ENCODE results near the gene IP6K1. TPM values are rescaled to one million over a fixed set of nuclear protein-coding genes. Genes with fewer than 3 reads are reported as not detected.

IP6K1 gene
- total RNA-seq, 1 donor from 2014 or later: 37.5 TPM

GRCh38 chr3:49732597-49732996 is 53.7 kb downstream of the IP6K1 start:
- no peak overlapping the region for H3K4me3 ChIP-seq
- H3K27ac ChIP-seq: no peak overlapping the region
- no peaks in the 10 kb centered on the region for H3K27me3 ChIP-seq (ENCODE audit: low read depth)
- intact Hi-C loops (cut with DNase I): no loop called here
- no peak for ATAC-seq
- H3K36me3 ChIP-seq: peaks cover 98% of the 10 kb centered on the region
- no peaks in the 10 kb centered on the region for H3K4me1 ChIP-seq
- TF ChIP-seq CTCF (IDR thresholded peaks at IDR 0.05): no peak
- H3K9me3 ChIP-seq: no peaks in the 10 kb centered on the region
- DNase-seq: no peak

DNA sequence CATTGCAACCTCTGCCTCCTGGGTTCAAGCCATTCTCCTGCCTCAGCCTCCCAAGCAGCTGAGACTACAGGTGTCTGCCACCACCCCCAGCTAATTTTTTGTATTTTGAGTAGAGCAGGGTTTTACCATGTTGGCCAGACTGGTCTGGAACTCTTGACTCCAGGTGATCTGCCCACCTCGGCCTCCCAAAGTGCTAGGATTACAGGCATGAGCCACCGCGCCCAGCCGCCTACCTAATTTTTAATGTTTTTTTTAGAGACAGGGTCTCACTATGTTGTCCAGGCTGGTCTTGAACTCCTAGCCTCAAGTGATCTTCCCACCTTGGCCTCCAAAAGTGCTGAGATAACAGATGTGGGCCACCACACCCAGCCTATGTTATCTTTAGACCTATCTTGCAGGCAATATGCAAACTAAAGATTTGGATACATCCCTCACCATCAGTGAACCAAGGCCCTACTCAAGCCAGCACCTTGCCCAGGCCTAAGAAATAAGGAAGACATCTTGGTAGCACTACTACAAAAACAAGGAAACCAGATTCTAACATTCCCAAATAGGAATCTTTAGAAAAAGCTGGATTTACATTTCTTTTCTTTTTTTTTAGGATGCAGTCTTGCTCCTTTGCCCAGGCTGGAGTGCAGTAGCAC is 56.3 kb downstream of the IP6K1 start:
- H3K4me3 ChIP-seq: no peak overlapping the region
- no peak overlapping the region for H3K27ac ChIP-seq
- intact Hi-C loops (cut with DNase I): no loop called here
- no peak for ATAC-seq
- H3K36me3 ChIP-seq: peaks cover 98% of the 10 kb centered on the region
- H3K9me3 ChIP-seq: no peaks in the 10 kb centered on the region
- peaks cover 2% of the 10 kb centered on the region for H3K4me1 ChIP-seq
- TF ChIP-seq CTCF (IDR thresholded peaks at IDR 0.05): no peak
- H3K27me3 ChIP-seq (ENCODE audit: low read depth): no peaks in the 10 kb centered on the region
- DNase-seq: no peak

DNA sequence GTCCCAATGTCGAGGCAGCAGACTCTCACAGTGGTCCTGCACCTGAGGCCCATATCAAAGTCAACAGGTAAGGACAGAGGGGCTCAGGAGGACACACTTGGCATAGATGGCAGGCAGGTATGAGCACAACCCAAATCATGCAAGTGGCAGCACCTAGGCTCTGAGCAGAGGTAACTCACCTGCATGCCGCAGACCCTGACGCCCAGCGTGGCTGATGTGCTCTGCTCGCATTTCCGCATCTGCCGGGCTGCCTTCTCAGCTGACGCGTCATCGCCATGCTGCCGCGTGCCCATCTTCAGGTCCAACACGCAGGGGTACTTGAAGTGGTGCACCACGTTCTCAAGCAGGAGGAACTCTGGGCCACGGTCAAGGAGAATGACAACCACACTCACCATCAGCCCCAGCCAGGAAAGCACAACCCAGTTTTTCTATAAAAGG is 58.4 kb downstream of the IP6K1 start:
- intact Hi-C loops (cut with DNase I): no loop called here

DNA sequence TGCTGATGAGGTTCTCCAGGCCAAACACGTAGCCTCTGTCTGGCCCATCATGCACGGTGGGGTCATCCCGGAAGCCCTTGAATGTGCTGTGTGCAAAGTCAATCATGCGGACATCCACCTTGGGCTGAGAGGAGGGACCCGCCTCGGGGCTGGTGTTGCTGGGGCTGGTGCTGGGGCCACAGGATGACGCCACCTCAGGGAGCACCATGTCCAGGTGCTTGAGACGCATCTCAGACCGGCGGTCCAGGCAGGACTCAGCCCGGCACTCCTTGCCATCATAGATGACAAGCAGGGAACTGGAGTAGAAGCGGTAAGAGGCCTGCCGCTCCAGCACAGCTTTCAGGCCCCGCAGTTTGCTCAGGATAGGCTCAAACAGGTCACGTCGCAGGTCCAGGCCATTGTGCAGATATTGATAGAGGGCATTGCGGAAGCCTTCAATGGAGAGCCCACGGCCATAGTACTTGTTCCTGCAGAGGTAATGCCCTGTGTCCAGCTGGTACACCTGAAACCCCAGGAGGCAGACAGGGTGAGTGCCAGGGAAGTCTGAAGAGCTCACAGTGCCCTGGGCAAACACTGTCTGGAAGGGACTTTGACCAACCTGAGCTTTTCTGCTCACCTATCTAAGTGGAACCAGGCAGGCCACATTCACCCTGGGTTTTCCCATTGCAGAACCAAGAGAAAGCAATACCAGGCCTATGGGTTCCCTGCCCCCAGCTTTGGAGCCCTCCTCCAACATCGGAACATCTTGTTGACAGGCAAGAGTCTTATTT is 59.0 kb downstream of the IP6K1 start:
- H3K4me1 ChIP-seq: peaks cover 21% of the 10 kb centered on the region
- H3K9me3 ChIP-seq: no peaks in the 10 kb centered on the region
- peaks cover 74% of the 10 kb centered on the region for H3K36me3 ChIP-seq
- no peak for TF ChIP-seq CTCF (IDR thresholded peaks at IDR 0.05)
- H3K4me3 ChIP-seq: no peak overlapping the region
- DNase-seq (no peak), ATAC-seq (no peak)
- H3K27ac ChIP-seq: no peak overlapping the region
- no peaks in the 10 kb centered on the region for H3K27me3 ChIP-seq (ENCODE audit: low read depth)
- intact Hi-C loops (cut with DNase I): no loop called here

More for the DNA sequence above, 58.4 kb downstream of the IP6K1 start:
- Histone ChIP-seq H3K4me3 (no peak overlapping the region), H3K36me3 (peaks cover 77% of the 10 kb centered on the region), H3K27ac (no peak overlapping the region), H3K27me3 (ENCODE audit: low read depth) (no peaks in the 10 kb centered on the region), H3K9me3 (no peaks in the 10 kb centered on the region), H3K4me1 (peaks cover 15% of the 10 kb centered on the region)
- no peak for DNase-seq
- no peak for ATAC-seq
- no peak for TF ChIP-seq CTCF (IDR thresholded peaks at IDR 0.05)

DNA sequence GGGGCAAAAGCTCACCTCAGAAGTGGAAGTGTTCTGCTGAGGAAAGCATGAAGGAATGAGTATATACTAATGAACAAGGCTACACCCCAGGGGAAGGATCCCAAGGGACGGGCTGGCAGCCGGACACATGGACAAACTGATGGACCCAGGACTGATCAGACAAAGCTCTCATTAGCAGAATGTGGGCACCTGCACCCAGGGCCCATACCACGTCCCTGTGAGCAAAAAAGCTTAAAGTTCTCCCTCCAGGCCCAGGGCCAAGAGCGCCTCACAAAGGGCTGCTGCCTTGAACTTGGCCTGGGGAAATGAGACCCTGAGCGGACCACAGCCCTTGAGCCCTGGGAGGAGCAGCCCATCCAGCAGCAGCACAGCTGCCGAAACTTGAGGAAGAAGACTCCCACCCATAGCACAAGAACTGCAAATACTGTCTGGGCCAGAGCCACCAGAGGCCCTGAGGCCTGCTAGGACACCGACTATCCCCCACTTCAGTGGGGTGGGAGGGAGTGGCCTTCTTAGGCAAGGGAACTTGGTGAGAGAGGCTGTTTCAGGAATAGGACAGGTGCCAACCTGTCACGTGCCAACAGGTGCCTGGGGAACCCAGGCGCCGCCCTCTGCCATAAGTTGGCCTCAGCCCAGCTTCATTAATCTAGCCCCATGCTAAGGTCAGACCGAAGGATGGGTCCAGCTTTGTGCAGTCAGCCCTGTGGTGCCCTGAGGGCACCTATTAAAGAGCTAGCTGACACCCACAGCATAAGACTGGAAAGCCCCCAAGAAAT is 60.2 kb downstream of the IP6K1 start:
- intact Hi-C loops (cut with DNase I): no loop called here
- Histone ChIP-seq H3K27ac (no peak overlapping the region), H3K4me3 (no peak overlapping the region), H3K4me1 (peaks cover 25% of the 10 kb centered on the region), H3K36me3 (peaks cover 74% of the 10 kb centered on the region), H3K27me3 (ENCODE audit: low read depth) (no peaks in the 10 kb centered on the region), H3K9me3 (no peaks in the 10 kb centered on the region)
- TF ChIP-seq CTCF (IDR thresholded peaks at IDR 0.05): no peak
- no peak for DNase-seq
- no peak for ATAC-seq

All from lower lobe of right lung (tissue), 2 donors.